ENCODE results near the gene EIF4G1. TPM values are rescaled to one million over a fixed set of nuclear protein-coding genes. Genes with fewer than 3 reads are reported as not detected.

EIF4G1 gene
- total and polyA plus RNA-seq, 4 donors = 72.8 to 285 (median 187) TPM

GRCh38 chr3:184368586-184369183 is 54.3 kb downstream of the EIF4G1 start:
- no peaks in the 10 kb centered on the region for H3K27me3 ChIP-seq (ENCODE audit: control insufficient read depth in 1 of 2, insufficient read depth in 2 of 2, low read length in 1 of 2)
- H3K4me3 ChIP-seq (ENCODE audit: low read length in 2 of 2) = no peak overlapping the region
- no peaks in the 10 kb centered on the region for H3K36me3 ChIP-seq (ENCODE audit: control insufficient read depth in 1 of 2, insufficient read depth in 2 of 2, low read length in 1 of 2)
- H3K4me1 ChIP-seq (ENCODE audit: control insufficient read depth in 1 of 2, insufficient read depth in 2 of 2, low read length in 2 of 2) = peaks cover 3 to 4% of the 10 kb centered on the region in 2 donors
- H3K27ac ChIP-seq (ENCODE audit: low read depth in 1 of 2, low read length in 2 of 2) = peak overlapping the region in 1 of 2 donors; percentile 69
- ATAC-seq (ENCODE audit: low FRiP score) = peak; percentile 67
- intact Hi-C loops (cut with DNase I) = no loop called here
- DNase-seq = peak; percentile 83 to 87
- no peaks in the 10 kb centered on the region for H3K9me3 ChIP-seq (ENCODE audit: control insufficient read depth, low read length)
- 6 to 8% methylated on average over 3 of the region's 3 CpGs for WGBS, 2 donors

- peak; percentile 87 for DNase-seq
- Histone ChIP-seq H3K4me3 (ENCODE audit: low read length in 2 of 2) (no peak overlapping the region), H3K27ac (ENCODE audit: low read depth in 1 of 2, low read length in 2 of 2) (no peak overlapping the region), H3K9me3 (ENCODE audit: control insufficient read depth, low read length) (no peaks in the 10 kb centered on the region), H3K36me3 (ENCODE audit: control insufficient read depth in 1 of 2, insufficient read depth in 2 of 2, low read length in 1 of 2) (no peaks in the 10 kb centered on the region), H3K4me1 (ENCODE audit: control insufficient read depth in 1 of 2, insufficient read depth in 2 of 2, low read length in 2 of 2) (peaks cover 3 to 4% of the 10 kb centered on the region in 2 donors), H3K27me3 (ENCODE audit: control insufficient read depth in 1 of 2, insufficient read depth in 2 of 2, low read length in 1 of 2) (no peaks in the 10 kb centered on the region)
- 44 to 47% methylated on average over 5 of the region's 5 CpGs for WGBS, 2 donors
- intact Hi-C loops (cut with DNase I) = loop anchor here (2.0 to 5.0 kb wide), 5 partner anchors 46 to 171 kb away; no protein-coding TSS in a partner anchor
- ATAC-seq (ENCODE audit: low FRiP score) = peak; percentile 91
These were observed 57.2 kb downstream of the EIF4G1 start for GRCh38 chr3:184371570-184372018.

- H3K4me3 ChIP-seq (ENCODE audit: low read length in 2 of 2) = no peak overlapping the region
- H3K9me3 ChIP-seq (ENCODE audit: control insufficient read depth, low read length) = no peaks in the 10 kb centered on the region
- intact Hi-C loops (cut with DNase I) = loop anchor here (5.0 kb wide), 4 partner anchors 45 to 170 kb away; no protein-coding TSS in a partner anchor
- H3K27me3 ChIP-seq (ENCODE audit: control insufficient read depth in 1 of 2, insufficient read depth in 2 of 2, low read length in 1 of 2) = no peaks in the 10 kb centered on the region
- no peak for ATAC-seq (ENCODE audit: low FRiP score)
- H3K36me3 ChIP-seq (ENCODE audit: control insufficient read depth in 1 of 2, insufficient read depth in 2 of 2, low read length in 1 of 2) = no peaks in the 10 kb centered on the region
- WGBS, 2 donors = 82 to 83% methylated on average over 8 of the region's 8 CpGs
- peaks cover 3 to 4% of the 10 kb centered on the region in 2 donors for H3K4me1 ChIP-seq (ENCODE audit: control insufficient read depth in 1 of 2, insufficient read depth in 2 of 2, low read length in 2 of 2)
- H3K27ac ChIP-seq (ENCODE audit: low read depth in 1 of 2, low read length in 2 of 2) = no peak overlapping the region
- DNase-seq = peak in 1 of 2 donors; percentile 45
These were observed 58.0 kb downstream of the EIF4G1 start for GRCh38 chr3:184372296-184372821.

GRCh38 chr3:184372911-184373310 is 58.5 kb downstream of the EIF4G1 start:
- Histone ChIP-seq H3K4me1 (ENCODE audit: control insufficient read depth in 1 of 2, insufficient read depth in 2 of 2, low read length in 2 of 2) (peaks cover 3 to 4% of the 10 kb centered on the region in 2 donors), H3K27ac (ENCODE audit: low read depth in 1 of 2, low read length in 2 of 2) (no peak overlapping the region), H3K4me3 (ENCODE audit: low read length in 2 of 2) (no peak overlapping the region), H3K9me3 (ENCODE audit: control insufficient read depth, low read length) (no peaks in the 10 kb centered on the region), H3K27me3 (ENCODE audit: control insufficient read depth in 1 of 2, insufficient read depth in 2 of 2, low read length in 1 of 2) (no peaks in the 10 kb centered on the region), H3K36me3 (ENCODE audit: control insufficient read depth in 1 of 2, insufficient read depth in 2 of 2, low read length in 1 of 2) (no peaks in the 10 kb centered on the region)
- intact Hi-C loops (cut with DNase I) = loop anchor here (5.0 kb wide), 4 partner anchors 44 to 169 kb away; no protein-coding TSS in a partner anchor
- DNase-seq (peak in 1 of 2 donors; percentile 63), ATAC-seq (ENCODE audit: low FRiP score) (no peak)
- 59 to 68% methylated on average over 5 of the region's 5 CpGs for WGBS, 2 donors

GRCh38 chr3:184373422-184373821 is 59.0 kb downstream of the EIF4G1 start:
- ATAC-seq (ENCODE audit: low FRiP score) = no peak
- H3K4me3 ChIP-seq (ENCODE audit: low read length in 2 of 2) = no peak overlapping the region

GRCh38 chr3:184375747-184376461 is 61.5 kb downstream of the EIF4G1 start:
- no peaks in the 10 kb centered on the region for H3K27me3 ChIP-seq (ENCODE audit: control insufficient read depth in 1 of 2, insufficient read depth in 2 of 2, low read length in 1 of 2)
- ATAC-seq (ENCODE audit: low FRiP score) (no peak), DNase-seq (peak in 1 of 2 donors; percentile 75)
- no peaks in the 10 kb centered on the region for H3K9me3 ChIP-seq (ENCODE audit: control insufficient read depth, low read length)
- no peak overlapping the region for H3K27ac ChIP-seq (ENCODE audit: low read depth in 1 of 2, low read length in 2 of 2)
- WGBS, 2 donors = 90 to 92% methylated on average over 12 of the region's 12 CpGs
- intact Hi-C loops (cut with DNase I) = no loop called here
- H3K4me3 ChIP-seq (ENCODE audit: low read length in 2 of 2) = no peak overlapping the region
- H3K36me3 ChIP-seq (ENCODE audit: control insufficient read depth in 1 of 2, insufficient read depth in 2 of 2, low read length in 1 of 2) = no peaks in the 10 kb centered on the region
- no peaks in the 10 kb centered on the region for H3K4me1 ChIP-seq (ENCODE audit: control insufficient read depth in 1 of 2, insufficient read depth in 2 of 2, low read length in 2 of 2)

More at GRCh38 chr3:184373422-184373821, 59.0 kb downstream of the EIF4G1 start:
- Histone ChIP-seq H3K27ac (ENCODE audit: low read depth in 1 of 2, low read length in 2 of 2) (no peak overlapping the region), H3K4me1 (ENCODE audit: control insufficient read depth in 1 of 2, insufficient read depth in 2 of 2, low read length in 2 of 2) (peaks cover 3 to 4% of the 10 kb centered on the region in 2 donors), H3K9me3 (ENCODE audit: control insufficient read depth, low read length) (no peaks in the 10 kb centered on the region), H3K36me3 (ENCODE audit: control insufficient read depth in 1 of 2, insufficient read depth in 2 of 2, low read length in 1 of 2) (no peaks in the 10 kb centered on the region), H3K27me3 (ENCODE audit: control insufficient read depth in 1 of 2, insufficient read depth in 2 of 2, low read length in 1 of 2) (no peaks in the 10 kb centered on the region)
- WGBS, 2 donors = 74 to 82% methylated on average over 6 of the region's 6 CpGs
- DNase-seq = peak in 1 of 2 donors; percentile 63
- intact Hi-C loops (cut with DNase I) = loop anchor here (5.0 kb wide), 4 partner anchors 44 to 169 kb away; no protein-coding TSS in a partner anchor

GRCh38 chr3:184377374-184377773 is 63.0 kb downstream of the EIF4G1 start:
- Histone ChIP-seq H3K4me1 (ENCODE audit: control insufficient read depth in 1 of 2, insufficient read depth in 2 of 2, low read length in 2 of 2) (no peaks in the 10 kb centered on the region), H3K27ac (ENCODE audit: low read depth in 1 of 2, low read length in 2 of 2) (no peak overlapping the region), H3K36me3 (ENCODE audit: control insufficient read depth in 1 of 2, insufficient read depth in 2 of 2, low read length in 1 of 2) (no peaks in the 10 kb centered on the region), H3K4me3 (ENCODE audit: low read length in 2 of 2) (no peak overlapping the region), H3K9me3 (ENCODE audit: control insufficient read depth, low read length) (no peaks in the 10 kb centered on the region), H3K27me3 (ENCODE audit: control insufficient read depth in 1 of 2, insufficient read depth in 2 of 2, low read length in 1 of 2) (no peaks in the 10 kb centered on the region)
- intact Hi-C loops (cut with DNase I) = no loop called here
- DNase-seq (peak in 1 of 2 donors; percentile 46), ATAC-seq (ENCODE audit: low FRiP score) (no peak)
- 87 to 89% methylated on average over 5 of the region's 5 CpGs for WGBS, 2 donors

- H3K4me3 ChIP-seq (ENCODE audit: low read length in 2 of 2) = no peak within 1 kb of the TSS
- no peaks in the 10 kb centered on the region for H3K27me3 ChIP-seq (ENCODE audit: control insufficient read depth in 1 of 2, insufficient read depth in 2 of 2, low read length in 1 of 2)
- H3K36me3 ChIP-seq (ENCODE audit: control insufficient read depth in 1 of 2, insufficient read depth in 2 of 2, low read length in 1 of 2) = no peaks in the 10 kb centered on the region
- H3K27ac ChIP-seq (ENCODE audit: low read depth in 1 of 2, low read length in 2 of 2) = no peak within 1 kb of the TSS
- peak in 1 of 2 donors; percentile 75 for DNase-seq
- intact Hi-C loops (cut with DNase I) = no loop called here
- no peaks in the 10 kb centered on the region for H3K9me3 ChIP-seq (ENCODE audit: control insufficient read depth, low read length)
- 80 to 82% methylated on average over 7 of the region's 7 CpGs for WGBS, 2 donors
- no peaks in the 10 kb centered on the region for H3K4me1 ChIP-seq (ENCODE audit: control insufficient read depth in 1 of 2, insufficient read depth in 2 of 2, low read length in 2 of 2)
- peak; percentile 20 for ATAC-seq (ENCODE audit: low FRiP score)
These were observed 63.6 kb downstream of the EIF4G1 start, which contains the start of gene THPO for GRCh38 chr3:184377882-184378445. Gene THPO (minus strand): TSS chr3:184378207. CDS start chr3:184376259, 1,948 bp downstream.

Data from aorta (tissue), 5 donors.